ENCODE data around the gene BICD1.
"Not testable (repeated sequence)": the region's sequence is repeated elsewhere in the genome, so short reads cannot be mapped to it uniquely, and the experiment has no call there.

BICD1 gene

DNA sequence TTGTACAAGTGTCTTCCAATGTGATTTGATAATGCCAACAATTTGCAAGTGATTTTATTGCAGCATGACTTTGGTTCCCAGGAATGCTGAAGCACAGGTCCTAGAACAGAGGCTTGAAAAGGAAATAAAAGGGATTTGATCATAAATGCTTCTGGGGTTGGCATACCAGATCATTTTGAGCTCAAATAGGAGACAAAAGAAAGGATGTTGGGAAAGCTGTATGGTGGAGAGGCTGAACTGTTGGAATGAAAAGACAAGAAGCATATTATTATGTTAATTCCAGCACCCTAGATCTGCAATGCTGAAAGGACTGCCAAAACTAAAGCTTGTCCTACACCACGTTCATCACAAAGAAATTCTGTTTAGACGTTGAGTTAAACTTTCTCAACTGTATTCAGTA lies 143.1 kb downstream of the BICD1 start:
- no peak for DNase-seq

DNA sequence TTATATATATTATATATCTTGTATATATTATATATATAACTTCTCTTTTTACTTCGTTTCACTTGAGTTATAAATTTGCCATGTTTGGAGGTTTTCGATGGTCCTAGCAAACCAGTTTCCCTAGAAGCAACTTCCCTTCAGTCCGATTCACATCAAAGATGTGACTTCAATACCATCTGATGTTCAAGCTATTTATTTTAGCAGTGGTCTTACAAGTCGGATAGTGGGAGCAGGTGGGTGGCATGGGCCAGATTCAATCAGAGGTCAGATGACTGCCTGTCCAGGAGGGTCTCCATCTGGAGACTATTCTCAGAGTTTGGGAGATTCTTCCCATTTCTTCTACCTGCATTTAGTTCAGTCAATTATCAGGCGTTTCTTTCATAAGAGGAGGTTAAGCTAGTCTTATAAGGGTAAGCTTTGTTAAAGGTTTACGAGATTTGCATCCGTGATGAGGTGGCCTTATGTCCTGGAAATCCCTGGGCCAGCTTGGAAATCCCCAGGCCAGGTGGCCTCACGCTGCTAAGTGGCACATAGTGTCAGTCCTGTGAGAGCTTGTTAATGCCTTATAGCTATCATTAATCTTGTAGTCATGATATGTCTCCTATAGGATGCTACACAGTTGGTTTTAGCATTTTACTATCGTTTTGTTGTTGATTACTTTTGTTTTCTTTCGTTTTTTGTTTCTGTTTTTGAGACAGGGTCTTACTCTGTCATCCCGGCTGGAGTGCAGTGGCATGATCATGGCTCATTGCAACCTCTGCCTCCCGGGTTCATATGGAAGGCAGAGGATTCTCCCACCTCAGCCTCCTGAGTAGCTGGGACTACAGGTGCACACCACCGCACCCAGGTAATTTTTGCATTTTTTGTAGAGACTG lies 145.8 kb downstream of the BICD1 start:
- no peak for DNase-seq

DNA sequence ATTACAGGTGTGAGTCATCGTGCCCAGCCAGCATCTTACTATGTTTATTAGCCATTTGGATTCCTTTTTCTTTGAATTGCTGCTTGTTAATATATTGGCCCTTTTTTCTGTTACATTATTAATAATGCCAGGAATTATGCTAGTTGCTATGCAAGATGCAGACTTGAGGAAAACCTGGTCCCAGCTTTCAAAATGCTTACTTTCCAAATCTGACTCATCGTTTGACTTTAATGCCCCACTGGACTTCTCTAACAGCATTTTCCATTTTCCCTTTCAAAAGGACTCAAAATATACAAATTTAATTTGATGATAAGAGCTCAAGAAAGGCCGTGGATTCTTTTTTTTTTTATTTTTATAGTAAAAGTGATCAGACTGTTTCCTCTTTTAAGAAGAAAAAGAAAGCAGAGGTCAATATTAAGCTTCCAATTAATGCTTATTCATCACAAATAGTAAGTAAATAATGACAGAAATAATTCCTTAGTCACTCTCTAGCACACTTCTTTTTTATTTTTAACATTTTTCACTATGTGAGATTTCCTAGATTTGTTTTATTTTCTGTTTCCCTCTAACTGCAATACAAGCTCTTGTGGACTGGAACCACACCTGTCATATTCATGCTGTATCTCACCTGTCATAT lies 146.6 kb downstream of the BICD1 start:
- no peak for DNase-seq

DNA sequence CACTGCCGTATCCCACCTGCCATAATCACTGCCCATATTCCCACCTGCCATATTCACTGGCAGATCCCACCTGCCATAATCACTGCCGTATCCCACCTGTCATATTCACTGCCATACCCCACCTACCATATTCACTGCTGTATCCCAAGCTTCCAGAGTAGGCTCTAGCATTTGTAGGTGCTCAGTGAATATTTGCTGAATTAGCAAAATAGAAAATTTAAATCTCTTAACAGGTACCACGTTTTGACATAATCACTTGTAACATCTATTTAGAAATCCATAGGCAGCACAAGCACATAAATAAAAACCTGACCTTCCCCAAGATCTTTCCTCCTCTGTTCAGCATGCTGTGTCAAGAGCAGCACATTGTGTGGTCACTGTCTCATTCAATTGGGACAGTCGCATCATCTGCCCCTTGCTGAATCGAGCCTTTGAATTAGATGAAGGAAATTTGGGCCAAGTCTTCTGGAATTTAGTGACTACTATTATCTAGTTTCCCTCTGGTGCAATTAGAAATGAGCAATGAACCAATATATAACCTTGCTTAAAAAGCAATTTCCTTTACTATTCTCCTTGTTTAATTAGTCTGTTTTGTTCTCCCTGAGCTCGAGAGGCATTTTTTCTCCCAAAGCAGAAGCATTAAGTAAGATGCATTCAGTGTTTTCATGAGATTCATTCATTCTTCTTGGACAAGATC lies 147.8 kb downstream of the BICD1 start:
- DNase-seq = no peak

DNA sequence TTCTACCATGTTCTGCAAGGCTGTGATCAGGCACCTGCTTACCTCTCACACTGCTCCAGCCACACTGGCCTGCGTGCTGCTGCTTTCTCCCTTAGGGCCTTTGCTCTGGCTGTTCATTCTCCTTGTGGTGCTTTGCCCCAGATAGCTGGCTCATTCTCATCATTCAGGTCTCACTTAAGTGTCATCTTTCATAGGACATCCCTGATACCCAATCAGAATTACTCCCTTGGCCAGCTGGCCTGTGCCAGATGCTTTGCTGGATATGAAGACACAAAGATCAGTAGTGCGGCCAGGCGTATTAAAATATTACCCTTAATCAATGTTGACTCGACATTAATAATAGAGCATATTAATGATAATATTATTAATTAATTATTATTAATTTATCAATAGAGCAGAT lies 148.9 kb downstream of the BICD1 start:
- no peak for DNase-seq

DNA sequence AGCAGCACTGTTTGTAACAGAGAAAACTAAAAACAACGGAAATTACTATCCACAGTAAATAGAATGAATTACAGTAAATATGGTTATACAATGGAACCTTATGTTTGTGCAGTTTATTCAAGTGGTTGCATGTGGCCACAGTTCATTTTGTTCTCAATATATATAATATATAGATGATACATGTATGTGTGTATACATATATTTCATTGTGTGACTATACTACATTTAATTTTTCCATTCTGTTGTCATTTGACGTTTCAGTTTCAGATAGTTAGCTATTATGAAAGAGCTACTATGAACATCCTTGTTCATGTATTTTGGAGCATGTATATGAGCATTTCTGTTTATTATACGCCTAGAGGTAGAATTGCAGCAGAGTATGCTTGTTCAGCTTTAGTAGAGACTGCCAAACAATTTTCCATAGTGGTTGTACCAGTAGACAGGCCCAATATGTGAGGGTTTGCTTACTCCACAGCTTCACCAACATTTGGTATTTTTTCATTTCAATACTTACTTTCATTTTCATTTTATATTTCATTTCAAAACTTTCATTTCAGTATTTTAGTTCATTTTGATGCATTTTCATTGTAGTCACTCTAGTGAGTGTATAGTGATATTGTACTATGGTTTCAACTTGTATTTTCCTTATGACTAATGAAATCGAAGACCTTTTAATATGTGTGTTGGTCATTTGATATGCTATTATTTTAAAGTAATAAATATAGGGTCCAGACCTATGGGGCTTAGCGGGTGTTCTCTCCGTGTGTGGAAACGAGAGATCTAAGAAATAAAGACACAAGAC lies 151.2 kb downstream of the BICD1 start:
- DNase-seq = no peak

DNA sequence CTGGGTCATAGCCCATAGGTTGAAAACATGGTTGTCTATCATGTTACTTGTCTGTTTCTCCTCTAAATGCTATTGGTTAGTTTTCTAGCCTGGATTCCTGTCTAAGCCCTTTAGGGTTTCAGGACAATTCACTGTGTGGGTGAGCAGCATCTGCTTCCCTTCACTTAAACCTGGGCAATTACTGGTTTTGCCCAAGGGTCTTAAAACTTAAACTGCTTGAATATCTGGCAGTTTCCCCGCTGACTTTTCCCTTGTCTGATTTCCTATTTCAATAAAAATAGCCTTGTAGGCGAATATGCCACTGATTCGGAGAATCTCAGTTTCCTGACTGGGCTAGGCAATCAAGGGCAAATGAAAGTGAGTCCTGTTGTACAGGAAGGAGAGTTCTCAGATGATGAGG lies 154.0 kb downstream of the BICD1 start:
- no peak for DNase-seq

- DNase-seq = no peak
Measured at GRCh38 chr12:32261638-32262037, 155.0 kb downstream of the BICD1 start.

DNA sequence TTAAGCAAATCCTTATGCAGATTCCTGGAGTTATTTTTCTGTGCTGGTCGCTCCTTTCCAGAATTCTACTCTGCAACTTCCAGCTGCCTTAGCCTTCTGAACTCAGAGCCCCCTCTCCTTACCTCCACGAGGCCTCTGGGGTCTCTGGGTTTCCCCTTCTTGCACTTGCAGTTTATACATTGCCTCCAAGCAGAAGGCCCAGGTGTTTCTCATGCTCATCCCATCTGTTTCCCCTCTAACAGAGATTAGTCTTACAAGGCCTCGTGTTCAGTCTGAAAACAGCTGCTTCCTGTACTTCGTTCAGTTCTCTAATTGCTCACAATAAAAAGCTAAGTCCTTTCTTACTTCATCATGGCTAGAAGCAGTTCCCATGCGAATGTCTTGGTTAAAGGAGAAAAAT lies 158.3 kb downstream of the BICD1 start:
- DNase-seq = no peak

DNA sequence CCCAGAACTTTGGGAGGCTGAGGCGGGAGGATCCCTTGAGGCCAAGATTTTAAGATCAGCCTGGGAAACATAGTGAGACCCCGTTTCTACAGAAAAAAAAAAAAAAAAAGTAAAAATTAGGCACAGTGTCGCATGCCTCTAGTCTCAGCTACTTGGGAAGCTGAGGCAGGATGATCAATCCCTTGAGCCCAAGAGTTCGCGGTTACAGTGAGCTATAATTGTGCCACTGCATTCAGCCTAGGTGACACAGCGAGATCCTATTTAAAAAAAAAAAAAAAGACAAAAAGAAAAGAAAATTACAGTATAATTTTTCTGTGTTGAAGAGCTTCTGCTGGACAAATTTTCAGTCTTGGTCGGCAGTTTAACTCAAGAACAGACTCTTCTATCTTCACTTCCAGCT lies 158.8 kb downstream of the BICD1 start:
- no peak for DNase-seq

- DNase-seq = peak; percentile 31 to 67 (median 56)
Measured at GRCh38 chr12:32265951-32266350, 159.3 kb downstream of the BICD1 start.

DNA sequence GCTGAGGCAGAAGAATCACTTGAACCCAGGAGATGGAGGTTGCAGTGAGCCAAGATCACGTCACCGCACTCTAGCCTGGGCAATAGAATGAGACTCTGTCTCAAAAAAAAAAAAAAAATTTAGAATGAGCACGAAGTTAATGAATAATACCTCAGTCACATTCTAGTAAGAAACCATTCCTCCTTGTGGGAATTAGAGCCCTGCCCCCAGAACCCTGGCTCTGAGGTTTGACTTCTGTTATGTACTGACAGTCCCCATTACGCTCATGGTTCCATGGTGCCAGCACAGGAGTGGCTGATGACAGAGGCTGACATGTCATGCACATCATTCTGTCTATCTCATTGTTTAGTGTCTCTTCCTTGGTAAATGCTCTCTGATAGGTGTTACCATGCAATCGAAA lies 160.1 kb downstream of the BICD1 start:
- DNase-seq = no peak

GRCh38 chr12:32270818-32271710 lies 164.4 kb downstream of the BICD1 start:
- DNase-seq = no peak

DNA sequence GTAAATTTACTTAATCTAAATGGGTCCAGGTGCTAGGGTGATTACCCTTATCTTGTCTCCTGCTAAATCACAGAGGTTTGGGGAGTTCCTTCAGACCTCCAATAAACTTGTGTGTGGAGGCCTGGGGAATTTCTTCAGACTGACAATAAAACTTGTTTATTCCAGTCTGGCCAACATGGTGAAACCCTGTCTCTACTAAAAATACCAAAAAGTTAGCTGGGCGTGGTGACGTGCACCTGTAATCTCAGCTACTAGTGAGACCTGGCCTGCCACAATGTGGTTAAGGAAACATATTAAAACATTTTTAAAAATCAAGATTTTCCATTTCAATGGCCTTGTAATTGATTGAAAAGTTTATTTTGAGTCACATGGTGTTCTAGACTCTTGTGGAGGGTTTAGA lies 165.8 kb downstream of the BICD1 start:
- DNase-seq = no peak

GRCh38 chr12:32273063-32273522 lies 166.4 kb downstream of the BICD1 start:
- no peak for DNase-seq

DNA sequence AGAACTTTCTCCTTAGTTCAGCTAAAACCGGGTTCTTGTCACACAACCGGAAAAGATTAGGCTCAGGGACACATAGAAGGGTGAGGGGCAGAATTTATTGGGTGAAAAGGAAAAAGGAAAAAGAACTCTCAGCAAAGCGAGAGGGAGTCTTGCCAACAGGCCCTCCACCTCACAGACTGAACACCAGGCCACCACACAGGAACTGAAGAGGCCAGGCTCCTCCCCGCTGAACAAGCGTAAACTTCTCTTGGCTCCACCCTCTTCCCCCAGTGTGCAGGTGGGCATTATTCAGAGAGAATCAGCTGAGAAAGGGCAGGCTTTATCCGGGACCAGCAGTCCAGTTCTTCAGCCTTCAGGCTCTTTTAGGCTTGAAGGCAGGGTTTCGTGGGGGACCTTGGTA lies 167.1 kb downstream of the BICD1 start:
- no peak for DNase-seq

- DNase-seq = no peak
Measured at GRCh38 chr12:32274665-32275064, 168.0 kb downstream of the BICD1 start.

- not testable (repeated sequence) for DNase-seq
Measured at GRCh38 chr12:32275520-32275919, 168.9 kb downstream of the BICD1 start.

- no peak for DNase-seq
Measured at GRCh38 chr12:32277774-32278173, 171.1 kb downstream of the BICD1 start.

GRCh38 chr12:32281098-32281497 lies 174.5 kb downstream of the BICD1 start:
- no peak for DNase-seq

- no peak for DNase-seq
Measured at GRCh38 chr12:32284561-32284960, 177.9 kb downstream of the BICD1 start.

DNA sequence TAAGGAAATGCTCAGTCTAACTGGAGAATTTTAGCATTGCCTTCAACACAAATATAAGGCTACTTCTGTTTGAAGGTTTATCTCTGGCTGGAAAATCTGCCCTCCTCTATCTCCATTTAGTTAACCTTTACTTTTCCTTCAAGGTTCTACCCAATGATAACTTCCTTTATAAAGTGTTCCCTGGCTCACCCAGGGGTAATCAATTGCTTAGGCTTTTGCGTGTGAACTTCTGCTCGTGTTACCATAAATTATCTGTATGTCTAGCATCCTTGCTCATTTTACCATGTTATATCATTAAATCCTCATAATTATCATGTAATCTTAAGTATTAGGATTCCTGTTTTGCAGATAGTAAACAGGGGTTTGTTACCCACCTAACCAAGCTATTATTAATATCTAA lies 178.4 kb downstream of the BICD1 start:
- no peak for DNase-seq

All from suppressor macrophage treated with lipopolysaccharide for 1 hour (primary cell).